Esophagus muscularis mucosa (tissue), 4 donors: ENCODE results near the gene KLF7.

ENCODE experiments used
- CTCF ChIP-seq, 3 experiments: fragments of 200-600 bp in 2 of 3; fragments of 450-650 bp in 1 of 3; sonication (generic) in 2 of 3; IDR thresholded peaks; one replicate each; pipeline ENCODE4 v1.5.1; 2017 to 2019; ENCODE audit warnings: antibody characterized with exemption in 3 of 3, mild to moderate bottlenecking in 2 of 3, moderate library complexity in 1 of 3
- EP300 ChIP-seq: sonication (generic); formaldehyde crosslinking; IDR thresholded peaks from one replicate; pipeline ENCODE4 v1.6.1; 2017; ENCODE audit warnings: antibody characterized with exemption
- POLR2A ChIP-seq: fragments of 450-650 bp; IDR thresholded peaks from one replicate; pipeline ENCODE4 v1.6.1; 2017; ENCODE audit warnings: antibody characterized with exemption, moderate library complexity, mild to moderate bottlenecking, low read depth
- POLR2AphosphoS5 ChIP-seq, 2 donors: sonication (generic); formaldehyde crosslinking; IDR thresholded peaks; one replicate each; pipeline ENCODE4 v1.6.1; 2017; ENCODE audit warnings: antibody characterized with exemption in 2 of 2

GRCh38 chr2:207049122-207049521 lies 116.6 kb downstream of the KLF7 start:
- TF ChIP-seq CTCF (IDR thresholded peaks at IDR 0.05) (no peak), POLR2A (no peak), POLR2AphosphoS5 (IDR thresholded peaks at IDR 0.05) (no peak), EP300 (no peak)
